Measurements from ENCODE around the gene SGMS1.

GRCh38 chr10:50563906-50564305 lies 59.9 kb downstream of the SGMS1 start:
- no peak for TF ChIP-seq CTCF (IDR thresholded peaks at IDR 0.05; ENCODE audit: low read length)
- no peak for TF ChIP-seq EZH2 (IDR thresholded peaks at IDR 0.05; ENCODE audit: borderline replicate concordance, low read length)

All from OCI-LY1 (cell line).